NB4 (cell line): ENCODE measurements around the gene GNAO1.

Experiments
- MYC ChIP-seq: IDR thresholded peaks from 2 replicates; pipeline ENCODE4 v1.6.1; 2011; ENCODE audit warnings: low read depth, low read length
- POLR2A ChIP-seq: IDR thresholded peaks from 2 replicates; pipeline ENCODE4 v1.6.1; 2011; ENCODE audit warnings: mild to moderate bottlenecking; ENCODE audit not compliant: insufficient read length; ENCODE audit errors: extremely low read depth
- TF ChIP-seq, protein P1 (sequence below): IDR thresholded peaks from one replicate; pipeline ENCODE4 v1.5.1; 2012; ENCODE audit warnings: low read depth, low read length
- TF ChIP-seq, protein P2 (sequence below): IDR thresholded peaks from 2 replicates; pipeline ENCODE4 v1.6.1; 2011; ENCODE audit warnings: low read depth, low read length

DNA sequence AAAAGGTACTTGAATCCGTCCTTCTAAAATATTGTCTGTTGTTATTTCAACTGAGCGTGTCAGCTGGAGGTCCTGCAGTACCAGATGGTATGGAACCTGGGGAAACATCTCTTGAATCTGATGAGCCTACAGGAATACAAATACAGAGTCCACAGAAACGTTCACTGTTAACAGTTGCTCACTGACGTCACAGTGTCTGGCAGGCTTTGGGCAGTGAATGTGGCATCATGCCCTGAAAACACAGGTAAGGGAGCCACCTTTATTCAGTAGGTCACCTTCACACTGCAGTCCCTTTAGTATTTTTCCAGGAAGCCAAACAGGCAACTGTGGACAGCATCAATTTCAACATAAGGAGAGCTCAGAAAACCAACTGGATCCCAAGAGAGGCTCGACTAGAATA, 177.9 kb downstream of the GNAO1 start:
- TF ChIP-seq, protein P1, sequence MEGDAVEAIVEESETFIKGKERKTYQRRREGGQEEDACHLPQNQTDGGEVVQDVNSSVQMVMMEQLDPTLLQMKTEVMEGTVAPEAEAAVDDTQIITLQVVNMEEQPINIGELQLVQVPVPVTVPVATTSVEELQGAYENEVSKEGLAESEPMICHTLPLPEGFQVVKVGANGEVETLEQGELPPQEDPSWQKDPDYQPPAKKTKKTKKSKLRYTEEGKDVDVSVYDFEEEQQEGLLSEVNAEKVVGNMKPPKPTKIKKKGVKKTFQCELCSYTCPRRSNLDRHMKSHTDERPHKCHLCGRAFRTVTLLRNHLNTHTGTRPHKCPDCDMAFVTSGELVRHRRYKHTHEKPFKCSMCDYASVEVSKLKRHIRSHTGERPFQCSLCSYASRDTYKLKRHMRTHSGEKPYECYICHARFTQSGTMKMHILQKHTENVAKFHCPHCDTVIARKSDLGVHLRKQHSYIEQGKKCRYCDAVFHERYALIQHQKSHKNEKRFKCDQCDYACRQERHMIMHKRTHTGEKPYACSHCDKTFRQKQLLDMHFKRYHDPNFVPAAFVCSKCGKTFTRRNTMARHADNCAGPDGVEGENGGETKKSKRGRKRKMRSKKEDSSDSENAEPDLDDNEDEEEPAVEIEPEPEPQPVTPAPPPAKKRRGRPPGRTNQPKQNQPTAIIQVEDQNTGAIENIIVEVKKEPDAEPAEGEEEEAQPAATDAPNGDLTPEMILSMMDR = no peak
- no peak for TF ChIP-seq POLR2A
- no peak for TF ChIP-seq MYC
- TF ChIP-seq, protein P2, sequence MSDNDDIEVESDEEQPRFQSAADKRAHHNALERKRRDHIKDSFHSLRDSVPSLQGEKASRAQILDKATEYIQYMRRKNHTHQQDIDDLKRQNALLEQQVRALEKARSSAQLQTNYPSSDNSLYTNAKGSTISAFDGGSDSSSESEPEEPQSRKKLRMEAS = no peak
